NCI-H128 (cell line): ENCODE results near the gene LTBP1.
A peak's percentile ranks its signal among the peaks of the same experiment; 100 is the strongest.
"Not testable (repeated sequence)": the region's sequence is repeated elsewhere in the genome, so short reads cannot be mapped to it uniquely, and the experiment has no call there.

ENCODE experiments used
- DNase-seq: peaks from one replicate; lab custom pipeline; 2025; ENCODE audit not compliant: unreplicated experiment; lab: John Stamatoyannopoulos, UW

The LTBP1 gene

DNA sequence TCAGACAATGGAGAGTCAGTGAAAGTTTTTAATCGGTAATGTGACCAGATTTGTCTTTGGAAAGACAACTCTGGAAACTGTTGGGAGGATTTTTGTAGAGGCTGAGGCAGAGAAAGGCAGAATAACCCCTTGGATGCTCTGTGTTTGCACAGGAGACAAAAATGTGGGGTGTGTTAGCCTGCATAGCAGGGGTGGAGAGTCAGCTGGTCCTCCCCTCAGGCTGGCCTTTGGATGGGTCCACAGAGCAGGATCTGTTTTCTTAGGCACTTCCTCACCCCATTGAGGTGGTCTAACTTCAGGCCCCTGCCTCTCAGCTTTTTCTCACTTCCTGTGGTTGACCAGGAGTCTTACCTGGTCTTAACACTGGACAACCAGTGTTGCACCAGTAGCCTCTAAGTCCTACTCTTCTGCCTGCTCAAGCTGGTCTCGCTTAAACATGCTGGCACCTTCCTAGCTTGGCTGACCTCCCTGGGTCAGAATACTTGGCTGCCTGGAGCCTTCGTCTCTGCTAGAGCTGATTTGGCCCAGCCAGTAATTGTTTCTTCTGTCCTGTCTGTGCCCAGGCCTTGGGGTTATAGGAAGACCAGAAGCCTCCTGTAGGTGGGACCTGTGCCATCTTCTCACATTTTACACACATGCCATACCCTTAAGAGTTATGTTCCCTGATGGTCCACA is 269.9 kb downstream of the LTBP1 start:
- DNase-seq, result no peak

- DNase-seq, result no peak
These were observed 270.7 kb downstream of the LTBP1 start for GRCh38 chr2:33217406-33217805.

GRCh38 chr2:33219114-33219513 is 272.4 kb downstream of the LTBP1 start:
- no peak for DNase-seq

DNA sequence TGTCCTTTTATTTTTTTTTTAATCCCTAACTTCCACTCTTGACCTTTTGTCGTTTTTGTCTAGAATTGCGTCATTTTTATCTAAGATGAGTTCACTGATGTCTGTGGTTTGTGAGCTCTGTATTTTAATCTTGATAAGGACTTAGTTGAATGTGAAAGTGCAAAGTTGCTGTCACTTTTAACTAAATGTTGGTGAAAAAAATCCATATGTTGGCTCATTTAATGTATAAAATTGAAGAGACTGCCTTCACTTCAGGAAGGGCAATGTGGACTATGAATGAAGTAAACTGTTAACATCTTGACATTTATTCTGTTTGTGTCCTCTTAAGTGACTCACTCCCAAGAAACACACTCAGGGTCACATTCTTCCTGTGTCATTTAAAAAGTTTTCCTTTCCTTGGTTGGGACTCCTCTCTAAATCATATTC is 273.1 kb downstream of the LTBP1 start:
- DNase-seq, result no peak

GRCh38 chr2:33220533-33220932 is 273.8 kb downstream of the LTBP1 start:
- DNase-seq, result no peak

DNA sequence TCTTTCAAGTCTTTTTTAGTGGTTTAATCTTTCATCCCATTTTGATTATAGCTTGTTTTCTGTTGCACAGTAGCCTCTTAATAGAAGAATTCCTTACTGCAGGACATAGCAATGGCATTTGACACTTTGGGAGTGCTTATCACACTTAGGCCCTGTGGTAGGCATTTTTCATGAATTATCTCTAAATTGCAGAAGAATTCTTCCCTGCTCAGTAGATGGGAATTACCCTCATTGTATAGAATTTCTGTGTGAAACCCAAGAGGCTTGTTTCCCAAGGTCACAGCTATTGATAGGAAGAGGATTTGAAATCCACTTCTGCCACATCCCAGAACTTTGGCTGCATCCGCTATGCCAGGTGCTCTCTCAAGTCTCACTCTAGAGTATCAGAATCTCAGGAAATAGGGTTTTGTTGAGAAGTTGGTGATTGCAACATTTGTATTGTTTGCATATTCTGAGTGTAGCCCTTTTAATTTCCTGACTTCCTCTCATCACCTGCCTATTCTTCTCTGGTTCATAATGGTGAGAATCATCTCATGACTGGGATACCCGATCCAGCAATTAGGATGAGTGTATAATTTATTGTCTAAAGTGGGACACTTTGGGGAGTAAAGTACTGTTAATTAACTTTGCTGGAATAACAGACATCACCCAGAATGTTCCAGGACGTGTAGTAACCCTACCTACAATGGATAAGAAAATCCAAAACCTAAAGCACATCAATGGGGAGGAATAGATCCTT is 274.5 kb downstream of the LTBP1 start:
- no peak for DNase-seq

DNA sequence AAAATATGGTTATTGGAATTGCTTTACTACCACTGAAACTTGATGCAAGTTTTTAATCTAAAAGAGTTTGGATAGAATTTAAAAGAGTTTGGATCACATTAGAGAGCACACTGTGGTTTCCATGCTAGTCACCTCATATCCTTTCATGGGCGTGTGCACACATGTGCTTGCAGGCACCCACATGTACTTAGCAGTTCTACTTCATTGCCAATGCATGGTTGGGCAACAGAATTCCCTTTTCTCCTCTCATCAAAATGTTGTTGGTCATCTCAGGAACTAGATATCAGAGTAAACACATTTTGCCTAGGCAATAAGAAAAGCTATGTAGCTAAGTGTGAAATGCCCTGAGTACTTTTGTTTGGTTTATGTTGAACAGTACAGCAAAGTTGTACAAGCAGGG is 275.6 kb downstream of the LTBP1 start:
- DNase-seq, result no peak

- no peak for DNase-seq
These were observed 277.1 kb downstream of the LTBP1 start for GRCh38 chr2:33223856-33224255.

DNA sequence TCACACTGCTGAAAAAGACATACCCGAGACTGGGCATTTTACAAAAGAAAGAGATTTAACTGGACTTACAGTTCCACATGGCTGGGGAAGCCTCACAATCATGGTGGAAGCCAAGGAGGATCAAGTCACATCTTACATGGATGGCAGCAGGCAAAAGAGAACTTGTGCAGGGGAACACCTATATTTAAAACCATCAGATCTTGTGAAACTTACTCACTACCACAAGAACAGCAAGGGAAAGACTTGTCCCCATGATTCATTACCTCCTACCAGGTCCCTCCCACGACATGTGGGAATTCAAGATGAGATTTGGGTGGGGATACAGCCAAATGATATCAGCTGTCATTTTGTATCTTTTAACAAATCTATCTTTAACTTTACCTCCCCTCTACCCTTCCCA is 278.6 kb downstream of the LTBP1 start:
- no peak for DNase-seq

DNA sequence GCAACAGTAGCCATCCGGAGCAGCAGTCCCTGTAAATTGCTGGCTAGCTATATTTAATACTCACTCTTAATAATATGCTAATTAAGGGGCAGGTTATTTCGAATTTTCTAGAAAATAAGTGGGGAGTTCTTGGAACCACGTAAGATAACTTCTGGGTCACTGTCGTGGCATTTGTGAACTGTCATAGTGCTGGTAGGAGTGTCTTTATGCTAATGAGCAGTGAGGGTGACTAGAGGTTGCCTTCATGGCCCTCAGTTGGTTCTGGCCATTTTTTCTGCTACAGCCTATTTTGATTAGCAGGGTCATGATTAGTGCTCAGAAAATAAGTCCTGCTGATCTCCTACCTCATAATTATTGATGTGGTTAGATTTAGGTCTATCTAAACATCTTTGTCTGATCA is 279.8 kb downstream of the LTBP1 start:
- no peak for DNase-seq

DNA sequence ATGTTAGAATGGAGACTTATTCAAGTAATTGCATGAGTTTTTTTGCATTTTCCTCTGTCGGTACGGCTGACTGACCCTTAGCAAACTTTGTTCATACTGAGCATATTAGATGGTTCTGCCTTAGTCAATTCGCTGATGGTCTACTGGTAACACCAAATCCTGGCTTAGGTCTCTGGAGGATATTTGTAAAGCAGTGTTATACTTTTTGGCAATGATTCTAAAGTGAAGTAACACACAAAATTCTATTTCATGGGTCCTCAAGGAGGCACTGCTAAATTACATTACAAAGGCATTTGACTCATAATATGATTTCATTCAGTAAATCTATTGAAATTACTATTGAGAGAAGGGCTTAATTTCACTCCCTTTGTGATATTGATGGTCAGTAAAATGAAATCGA is 282.9 kb downstream of the LTBP1 start:
- DNase-seq, result no peak

- peak; percentile 91 for DNase-seq
These were observed 283.4 kb downstream of the LTBP1 start for GRCh38 chr2:33230195-33230594.

DNA sequence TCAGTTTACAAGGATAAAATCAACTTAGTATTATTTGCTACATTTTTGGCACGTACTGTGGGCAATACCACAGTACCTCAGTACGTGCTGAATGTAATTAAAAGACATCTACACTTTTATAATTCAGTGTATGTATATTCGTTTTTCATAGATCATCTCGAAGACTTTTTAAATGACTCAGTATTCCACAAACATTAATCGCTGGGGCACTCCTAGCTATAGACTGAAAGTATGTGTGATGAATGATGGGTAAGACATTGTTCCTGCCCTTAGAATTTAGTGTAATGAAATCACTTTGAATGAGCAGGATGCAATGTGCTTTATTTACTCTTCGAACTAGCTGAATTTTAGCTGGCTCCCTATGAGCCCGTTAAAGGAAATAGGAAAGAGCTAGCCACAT is 284.1 kb downstream of the LTBP1 start:
- DNase-seq, result no peak

DNA sequence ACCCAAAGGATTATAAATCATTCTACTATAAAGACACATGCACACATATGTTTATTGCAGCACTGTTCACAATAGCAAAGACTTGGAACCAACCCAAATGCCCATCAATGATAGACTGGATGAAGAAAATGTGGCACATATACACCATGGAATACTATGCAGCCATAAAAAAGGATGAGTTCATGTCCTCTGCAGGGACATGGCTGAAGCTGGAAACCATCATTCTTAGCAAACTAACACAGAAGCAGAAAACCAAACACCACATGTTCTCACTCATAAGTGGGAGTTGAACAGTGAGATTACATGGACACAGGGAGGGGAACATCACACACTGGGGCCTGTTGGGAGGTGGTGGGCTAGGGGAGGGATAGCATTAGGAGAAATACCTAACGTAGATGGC is 288.8 kb downstream of the LTBP1 start:
- not testable (repeated sequence) for DNase-seq

GRCh38 chr2:33236482-33237385 is 290.0 kb downstream of the LTBP1 start:
- DNase-seq, result no peak

DNA sequence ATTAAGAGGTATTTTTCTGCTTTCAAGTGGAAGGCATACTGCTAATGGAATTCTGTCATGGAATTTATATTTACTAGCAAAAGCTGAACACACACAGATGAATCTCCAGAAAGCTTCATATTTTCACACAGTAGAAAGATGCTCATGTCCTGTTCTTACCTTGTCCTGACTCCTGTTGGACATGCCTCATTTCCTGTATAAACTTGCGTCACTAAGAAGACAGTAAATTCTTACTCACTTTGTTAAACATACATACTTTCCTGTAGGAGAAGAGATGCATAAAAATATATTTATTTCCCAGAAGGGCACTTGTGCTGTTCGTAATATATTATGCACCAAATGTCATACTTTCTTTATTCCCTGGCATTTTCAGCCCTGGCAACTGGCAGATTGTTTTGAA is 291.4 kb downstream of the LTBP1 start:
- no peak for DNase-seq

- DNase-seq, result no peak
These were observed 293.4 kb downstream of the LTBP1 start for GRCh38 chr2:33240178-33240577.

- no peak for DNase-seq
These were observed 294.3 kb downstream of the LTBP1 start for GRCh38 chr2:33241072-33241471.

DNA sequence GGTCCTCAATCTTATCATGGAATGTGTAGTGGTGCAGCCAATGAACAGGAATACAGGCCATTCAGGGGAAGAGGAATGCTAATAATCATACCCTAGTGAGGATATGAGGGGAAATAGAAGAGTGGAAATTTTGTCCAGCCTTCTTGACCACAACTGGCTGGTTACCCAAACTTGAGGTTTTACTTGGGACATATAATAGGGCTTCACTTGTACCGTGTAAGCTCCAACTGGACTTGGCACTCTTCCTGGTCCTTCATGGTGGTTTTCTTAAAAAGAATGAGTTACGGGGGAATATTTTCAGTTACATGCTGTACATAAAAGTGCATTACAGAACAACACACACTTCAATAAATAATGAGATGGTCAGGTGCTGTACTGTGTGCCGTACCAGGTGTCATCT is 294.8 kb downstream of the LTBP1 start:
- no peak for DNase-seq

- DNase-seq, result no peak
These were observed 296.1 kb downstream of the LTBP1 start for GRCh38 chr2:33242845-33243244.

DNA sequence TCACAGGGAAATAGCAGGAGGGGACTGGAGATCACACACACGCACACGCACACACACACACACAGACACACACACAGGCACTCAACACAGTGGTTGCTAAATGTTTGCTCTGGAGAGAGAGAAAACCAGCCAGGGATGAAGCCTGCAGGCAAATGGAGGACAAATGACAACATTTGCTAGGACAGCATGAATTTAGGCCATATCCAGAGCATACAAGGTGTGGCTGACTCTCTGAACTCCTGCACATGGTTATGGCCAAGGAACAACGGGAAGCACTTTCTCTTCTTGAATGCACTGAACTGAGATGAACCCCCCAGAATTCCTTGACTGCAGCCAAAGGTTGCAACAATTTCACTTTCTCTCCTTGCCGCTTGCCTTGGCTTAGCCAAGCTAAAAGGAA is 299.7 kb downstream of the LTBP1 start:
- DNase-seq, result no peak

- no peak for DNase-seq
These were observed 300.6 kb downstream of the LTBP1 start for GRCh38 chr2:33247365-33247764.
